ENCODE measurements around the gene CCBE1.

- no peak for TF ChIP-seq RAD21 (conservative IDR thresholded peaks at IDR 0.05)
- TF ChIP-seq EP300 (conservative IDR thresholded peaks at IDR 0.05; ENCODE audit: poor library complexity, severe bottlenecking), result no peak
Observed at GRCh38 chr18:59400407-59400806, 296.8 kb downstream of the CCBE1 start.
